K562 (cell line): ENCODE measurements around the gene ITGB3BP. TPM values are rescaled to one million over a fixed set of nuclear protein-coding genes. Genes with fewer than 3 reads are reported as not detected.

Source experiments
- BACH1 ChIP-seq: fragments of 200-800 bp; sonication (Bioruptor generic); IDR thresholded peaks from 2 replicates; pipeline ENCODE4 v1.6.1; 2016; ENCODE audit warnings: missing genetic modification characterization, missing compliant biosample characterization
- EP300 ChIP-seq: IDR thresholded peaks from 2 replicates; pipeline ENCODE4 v1.6.1; 2012; ENCODE audit warnings: low read length, improper control_type of control experiment
- FOSL1 ChIP-seq: fragments of 200-800 bp; sonication (Bioruptor generic); conservative IDR thresholded peaks from 2 replicates; pipeline ENCODE4 v1.6.1; 2016; ENCODE audit warnings: missing genetic modification characterization, missing compliant biosample characterization
- HCFC1 ChIP-seq: IDR thresholded peaks from 2 replicates; pipeline ENCODE4 v1.6.1; 2012; ENCODE audit warnings: low read depth, low read length, improper control_type of control experiment
- IFI16 ChIP-seq: fragments of 250-450 bp; sonication (Bioruptor Pico); IDR thresholded peaks from 2 replicates; pipeline ENCODE4 v2.1.2; 2022; ENCODE audit warnings: mild to moderate bottlenecking, inconsistent platforms
- SRSF1 ChIP-seq: fragments of 200-400 bp; formaldehyde crosslinking; IDR thresholded peaks from 2 replicates; pipeline ENCODE4 v1.6.1; 2017; ENCODE audit warnings: mild to moderate bottlenecking, low read depth, low read length, moderate library complexity
- TAL1 ChIP-seq: fragments of 450-650 bp; IDR thresholded peaks from 2 replicates; pipeline ENCODE4 v1.6.1; 2016; ENCODE audit warnings: mild to moderate bottlenecking
- TCFL5 ChIP-seq: fragments of 250-450 bp; sonication (Bioruptor Pico); conservative IDR thresholded peaks from 2 replicates; pipeline ENCODE4 v1.6.1; 2021; ENCODE audit warnings: mild to moderate bottlenecking, moderate library complexity, matching md5 sums
- USF1 ChIP-seq: sonication (generic); formaldehyde crosslinking; IDR thresholded peaks from 2 replicates; pipeline ENCODE4 v1.9.0; 2022; ENCODE audit warnings: mild to moderate bottlenecking, missing genetic modification reagents
- ZNF217 ChIP-seq: sonication (generic); formaldehyde crosslinking; IDR thresholded peaks from 2 replicates; pipeline ENCODE4 v1.8.0; 2022; ENCODE audit warnings: mild to moderate bottlenecking, missing genetic modification reagents
- ZNF318 ChIP-seq, 2 experiments: fragments of 450-650 bp; IDR thresholded peaks; 2 replicates each; pipeline ENCODE4 v1.6.1; 2016; ENCODE audit warnings: mild to moderate bottlenecking in 2 of 2, borderline replicate concordance in 1 of 2, low read depth in 1 of 2, moderate library complexity in 1 of 2
- ZNF324 ChIP-seq: fragments of 250-450 bp; sonication (Bioruptor Pico); IDR thresholded peaks from 2 replicates; pipeline ENCODE4 v1.4.0; 2020; ENCODE audit warnings: mild to moderate bottlenecking
- polyA plus RNA-seq, 8 experiments: library from polyadenylated mRNA; depleted of rRNA in 4 of 8; stranded (reverse) in 5 of 8; unstranded in 3 of 8; fragments of >200 nt; fragmentation: Nextera tagmentation in 2 of 8; fragmentation: Illumina TruSeq in 1 of 8; extraction: Ambion mirVana in 2 of 8; extraction: Trizol in 1 of 8; gene quantifications; 2 replicates each; pipeline versions ENCODE4 v1.2.1 to v1.2.3, GENCODE V29; 2011 to 2014; ENCODE audit warnings: inconsistent platforms in 1 of 8, missing spikeins in 1 of 8
- total RNA-seq, 7 experiments: library from RNA; depleted of rRNA in 6 of 7; stranded (reverse); fragments of >200 nt in 6 of 7; fragmentation: Illumina TruSeq in 2 of 7; extraction: Trizol in 2 of 7; gene quantifications; 2 replicates each; pipeline versions ENCODE4 v1.2.1 to v1.2.3, GENCODE V29; 2011 to 2021; ENCODE audit warnings: low replicate concordance in 1 of 7
- TF ChIP-seq, protein P1 (sequence below): sonication (generic); formaldehyde crosslinking; IDR thresholded peaks from 2 replicates; pipeline ENCODE4 v1.8.1; 2023; ENCODE audit warnings: mild to moderate bottlenecking, missing genetic modification reagents

Gene ITGB3BP
- total and polyA plus RNA-seq, 9 of the 15 experiments (the other 6 are each of a cell fraction or from before 2014, with no cell fraction given): 62.8 to 151 (median 110) TPM

GRCh38 chr1:63522891-63523728 is at the start of gene ITGB3BP, which contains the start of gene EFCAB7 (continued):
- no peak for TF ChIP-seq ZNF217 (CRISPR knock-in tag)
- peak in 1 of 2 experiments; percentile 22; a peak in 1 of 4 replicates for TF ChIP-seq ZNF318 (IDR thresholded peaks at IDR 0.05; ENCODE audit: borderline replicate concordance in 1 of 2, low read depth in 1 of 2)
- TF ChIP-seq BACH1: no peak
- TF ChIP-seq, protein P1, sequence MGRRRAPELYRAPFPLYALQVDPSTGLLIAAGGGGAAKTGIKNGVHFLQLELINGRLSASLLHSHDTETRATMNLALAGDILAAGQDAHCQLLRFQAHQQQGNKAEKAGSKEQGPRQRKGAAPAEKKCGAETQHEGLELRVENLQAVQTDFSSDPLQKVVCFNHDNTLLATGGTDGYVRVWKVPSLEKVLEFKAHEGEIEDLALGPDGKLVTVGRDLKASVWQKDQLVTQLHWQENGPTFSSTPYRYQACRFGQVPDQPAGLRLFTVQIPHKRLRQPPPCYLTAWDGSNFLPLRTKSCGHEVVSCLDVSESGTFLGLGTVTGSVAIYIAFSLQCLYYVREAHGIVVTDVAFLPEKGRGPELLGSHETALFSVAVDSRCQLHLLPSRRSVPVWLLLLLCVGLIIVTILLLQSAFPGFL (CRISPR knock-in tag): peak; percentile 96; the same call in 1 of the 2 replicates
- TF ChIP-seq HCFC1: peak; percentile 79
- TF ChIP-seq FOSL1 (tag): peak; percentile 6; the same call in 1 of the 2 replicates
- TF ChIP-seq IFI16: no peak
- no peak for TF ChIP-seq SRSF1
- TF ChIP-seq ZNF324 (CRISPR knock-in tag): peak; percentile 33; the same call in 1 of the 2 replicates
- TF ChIP-seq TAL1: 0 out of 2 replicates have a peak, but pooled peaks have one; percentile 3
- TF ChIP-seq USF1 (CRISPR knock-in tag): no peak
- TF ChIP-seq TCFL5 (CRISPR knock-in tag): peak; percentile 53; the same call in 1 of the 2 replicates
- no peak for TF ChIP-seq EP300
